ENCODE measurements around the gene LIPA. TPM values are rescaled to one million over a fixed set of nuclear protein-coding genes. Genes with fewer than 3 reads are reported as not detected.

LIPA gene
- total RNA-seq, 2 experiments from 2014 or later = 20.4 to 20.7 TPM

- ChIA-PET CTCF (interaction anchor here (1.3 to 1.4 kb wide), 2 partner anchors 106 to 125 kb away, joined by 3 to 8 read pairs; no protein-coding TSS in a partner anchor), POLR2A (interaction anchor here (0.9 to 1.5 kb wide), 2 partner anchors 151 to 160 kb away, joined by 3 to 4 read pairs; partner anchors contain the start of gene IFIT5)
- TF ChIP-seq CTCF (IDR thresholded peaks at IDR 0.05) = no peak
- H3K9me3 Mint-ChIP-seq = no peaks in the 10 kb centered on the region
- H3K4me1 Mint-ChIP-seq (ENCODE audit: low read depth) = peaks cover 6% of the 10 kb centered on the region
- no peak overlapping the region for H3K4me3 Mint-ChIP-seq
- H3K36me3 Mint-ChIP-seq (ENCODE audit: low read depth) = no peaks in the 10 kb centered on the region
- H3K27ac Mint-ChIP-seq = no peak overlapping the region
- peaks cover 3% of the 10 kb centered on the region for H3K27me3 Mint-ChIP-seq
- no peak for DNase-seq
- intact Hi-C loops (cut with micrococcal nuclease) = no loop called here
- no peak for ATAC-seq
These were observed 11.5 kb upstream of the LIPA start for GRCh38 chr10:89263091-89263490.

- TF ChIP-seq CTCF (IDR thresholded peaks at IDR 0.05) = no peak
- intact Hi-C loops (cut with micrococcal nuclease) = no loop called here
- Mint-ChIP-seq H3K9me3 (no peaks in the 10 kb centered on the region), H3K27ac (no peak overlapping the region), H3K4me1 (ENCODE audit: low read depth) (peaks cover 6% of the 10 kb centered on the region), H3K27me3 (peaks cover 4% of the 10 kb centered on the region), H3K4me3 (no peak overlapping the region), H3K36me3 (ENCODE audit: low read depth) (no peaks in the 10 kb centered on the region)
- no peak for ATAC-seq
- no peak for DNase-seq
- ChIA-PET POLR2A (no interaction called here), CTCF (no interaction called here)
These were observed 10.8 kb upstream of the LIPA start for GRCh38 chr10:89262086-89263051.

DNA sequence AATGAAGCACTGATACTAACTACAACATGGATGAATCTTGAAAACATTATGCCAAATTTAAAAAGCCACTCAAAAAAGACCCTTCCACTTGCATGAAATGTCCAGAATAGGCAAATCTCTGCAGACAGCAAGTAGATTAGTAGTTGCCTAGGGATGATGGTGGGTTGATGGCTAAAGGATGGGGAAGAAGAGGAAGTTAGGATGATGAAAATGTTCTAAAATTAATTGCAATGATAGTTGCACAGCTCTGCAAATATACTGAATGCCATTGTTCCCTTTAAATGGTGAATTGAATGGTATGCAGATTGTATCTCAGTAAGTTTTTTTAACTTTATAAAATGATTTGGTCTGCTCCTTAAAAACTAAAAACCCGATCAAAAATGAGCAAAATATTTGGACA is 7.3 kb upstream of the LIPA start:
- intact Hi-C loops (cut with micrococcal nuclease) = no loop called here
- TF ChIP-seq CTCF (IDR thresholded peaks at IDR 0.05) = no peak
- ChIA-PET POLR2A (no interaction called here), CTCF (interaction anchor here (0.7 to 1.3 kb wide), 2 partner anchors 42 to 48 kb away, joined by 3 read pairs; no protein-coding TSS in a partner anchor)
- peaks cover 10% of the 10 kb centered on the region for H3K36me3 Mint-ChIP-seq (ENCODE audit: low read depth)
- DNase-seq (no peak), ATAC-seq (no peak)
- no peak overlapping the region for H3K4me3 Mint-ChIP-seq
- H3K4me1 Mint-ChIP-seq (ENCODE audit: low read depth) = peaks cover 17% of the 10 kb centered on the region
- peaks cover 12% of the 10 kb centered on the region for H3K9me3 Mint-ChIP-seq
- H3K27ac Mint-ChIP-seq = no peak overlapping the region
- H3K27me3 Mint-ChIP-seq = peaks cover 13% of the 10 kb centered on the region

DNA sequence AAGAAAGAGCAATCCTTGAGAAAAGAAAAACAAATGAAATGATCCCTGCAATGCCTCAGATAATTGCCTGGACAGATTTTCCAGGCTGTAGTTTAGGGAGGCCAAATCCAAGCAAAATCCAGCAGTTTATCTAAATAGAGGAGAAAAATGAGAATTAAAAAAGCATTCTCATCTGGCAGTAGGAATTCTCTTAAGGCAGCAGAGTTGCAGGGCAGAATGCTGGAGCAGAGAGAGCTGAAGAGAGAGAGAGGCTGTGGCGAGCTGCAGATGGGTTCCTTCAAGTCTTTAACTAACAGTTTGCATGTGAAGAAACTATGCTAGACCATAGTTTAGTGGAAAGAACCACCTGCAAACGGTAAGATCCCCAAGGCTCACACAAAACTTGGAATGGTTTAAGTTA is 6.0 kb upstream of the LIPA start:
- intact Hi-C loops (cut with micrococcal nuclease) = no loop called here
- TF ChIP-seq CTCF (IDR thresholded peaks at IDR 0.05) = no peak
- peaks cover 17% of the 10 kb centered on the region for H3K4me1 Mint-ChIP-seq (ENCODE audit: low read depth)
- no peak overlapping the region for H3K4me3 Mint-ChIP-seq
- no peak overlapping the region for H3K27ac Mint-ChIP-seq
- H3K27me3 Mint-ChIP-seq = peaks cover 13% of the 10 kb centered on the region
- CTCF ChIA-PET = interaction anchor here (0.7 kb wide), 1 partner anchor 157 kb away, joined by 3 read pairs; the partner anchor contains the start of gene IFIT5
- peaks cover 21% of the 10 kb centered on the region for H3K9me3 Mint-ChIP-seq
- ATAC-seq (no peak), DNase-seq (no peak)
- H3K36me3 Mint-ChIP-seq (ENCODE audit: low read depth) = peaks cover 17% of the 10 kb centered on the region
- POLR2A ChIA-PET = interaction anchor here (1.0 kb wide), 1 partner anchor 18 kb away, joined by 3 read pairs; no protein-coding TSS in a partner anchor

- H3K4me1 Mint-ChIP-seq (ENCODE audit: low read depth) = peaks cover 17% of the 10 kb centered on the region
- DNase-seq (no peak), ATAC-seq (no peak)
- ChIA-PET CTCF (interaction anchor here (1.4 to 1.9 kb wide), 2 partner anchors 17 to 113 kb away, joined by 3 to 7 read pairs; no protein-coding TSS in a partner anchor), POLR2A (no interaction called here)
- no peak overlapping the region for H3K27ac Mint-ChIP-seq
- H3K9me3 Mint-ChIP-seq = peaks cover 23% of the 10 kb centered on the region
- H3K4me3 Mint-ChIP-seq = no peak overlapping the region
- H3K36me3 Mint-ChIP-seq (ENCODE audit: low read depth) = peaks cover 19% of the 10 kb centered on the region
- H3K27me3 Mint-ChIP-seq = peaks cover 12% of the 10 kb centered on the region
- TF ChIP-seq CTCF (IDR thresholded peaks at IDR 0.05) = no peak
- intact Hi-C loops (cut with micrococcal nuclease) = no loop called here
These were observed 5.4 kb upstream of the LIPA start for GRCh38 chr10:89256962-89257361.

Measured in activated CD8-positive, alpha-beta T cell treated with anti-CD3 and anti-CD28 coated beads for 36 hours (primary cell).